Subcutaneous adipose tissue (tissue), 4 donors: ENCODE measurements around the gene GSK3A. TPM values are rescaled to one million over a fixed set of nuclear protein-coding genes. Genes with fewer than 3 reads are reported as not detected.

Experiments used
- CTCF ChIP-seq: fragments of 450-650 bp; IDR thresholded peaks from one replicate; pipeline ENCODE4 v1.5.1; 2016; ENCODE audit warnings: low read depth, mild to moderate bottlenecking, control low read depth, antibody characterized with exemption, moderate library complexity
- total RNA-seq, 4 donors: library from RNA; depleted of rRNA; stranded (reverse); fragments of >200 nt; gene quantifications; one replicate each; pipeline ENCODE4 v1.1.0, GENCODE V29; 2016

GSK3A gene
- total RNA-seq, 4 donors from 2014 or later = 16.0 to 22.0 (median 17.1) TPM

GRCh38 chr19:42184401-42184861 lies 58.0 kb downstream of the GSK3A start:
- no peak for TF ChIP-seq CTCF

Other genes starting within 250 kb of the GSK3A start
- gene ATP1A3, start 248.4 kb downstream of the GSK3A start, total RNA-seq = not detected
- gene GRIK5, start 172.4 kb downstream of the GSK3A start, total RNA-seq = under 1 TPM in 2 of 4 donors, not detected in 2; 0.22 to 0.33 TPM
- 10 to 100 TPM in 2 of 4 donors, 1 to 10 TPM in 2; 8.2 to 11.7 (median 9.9) TPM for gene ZNF574, start 166.4 kb downstream of the GSK3A start, total RNA-seq
- 1 to 10 TPM in 3 of 4 donors, under 1 TPM in 1; 0.85 to 2.4 (median 1.5) TPM for gene POU2F2, start 110.2 kb downstream of the GSK3A start, total RNA-seq
- 10 to 100 TPM; 17.1 to 34.5 (median 27.0) TPM for gene DEDD2, start 24.9 kb downstream of the GSK3A start, total RNA-seq
- gene ZNF526, start 22.3 kb downstream of the GSK3A start, total RNA-seq = 1 to 10 TPM; 3.9 to 9.8 (median 5.8) TPM
- 10 to 100 TPM in 3 of 4 donors, 1 to 10 TPM in 1; 9.9 to 19.4 (median 14.0) TPM for gene ERF, start 12.5 kb upstream of the GSK3A start, total RNA-seq
- gene CIC, start 26.6 kb upstream of the GSK3A start, total RNA-seq = 10 to 100 TPM; 12.4 to 49.9 (median 14.9) TPM
- under 1 TPM in 1 of 4 donors, not detected in 3; 0.75 TPM for gene PRR19, start 59.5 kb upstream of the GSK3A start, total RNA-seq
- gene PAFAH1B3, start 60.0 kb upstream of the GSK3A start, total RNA-seq = 1 to 10 TPM; 2.1 to 9.3 (median 4.7) TPM
- gene TMEM145, start 70.7 kb upstream of the GSK3A start, total RNA-seq = not detected
- gene MEGF8, start 83.0 kb upstream of the GSK3A start, total RNA-seq = 10 to 100 TPM; 11.9 to 58.8 (median 17.0) TPM
- 1 to 10 TPM in 2 of 4 donors, not detected in 2; 3.4 to 7.3 TPM for gene CNFN, start 147.7 kb upstream of the GSK3A start, total RNA-seq
- gene LIPE, start 184.8 kb upstream of the GSK3A start, total RNA-seq = 1,000 to 10,000 TPM; 1,365 to 4,468 (median 1,601) TPM
- not detected for gene CXCL17, start 200.3 kb upstream of the GSK3A start, total RNA-seq